A673 (cell line): ENCODE measurements around the gene STX8. TPM values are rescaled to one million over a fixed set of nuclear protein-coding genes. Genes with fewer than 3 reads are reported as not detected.
"Not testable (repeated sequence)": the region's sequence is repeated elsewhere in the genome, so short reads cannot be mapped to it uniquely, and the experiment has no call there.

Experiments
- BruUV-seq: library from RNA; stranded (reverse); fragments of 400-500 nt; replicated peaks from 2 replicates; lab custom pipeline; 2021; lab: Mats Ljungman, UMichigan
- CTCF ChIA-PET: fragments of 300-600 bp; sonication (Branson Sonifier 250); formaldehyde crosslinking; loops from one replicate; lab custom pipeline; 2022; ENCODE audit warnings: antibody characterized with exemption; lab: Charles Lee
- POLR2A ChIA-PET: fragments of 300-600 bp; sonication (Branson Sonifier 250); formaldehyde crosslinking; loops from one replicate; lab custom pipeline; 2022; ENCODE audit warnings: antibody characterized with exemption; ENCODE audit not compliant: low non-redundant PET; lab: Charles Lee
- DNase-seq: peaks from one replicate; pipeline ENCODE4 v3.0.0-alpha.2; 2015; ENCODE audit warnings: low spot score
- H3K27ac ChIP-seq: fragments of 200-600 bp; sonication (generic); 2 replicates; pipeline ENCODE4 v1.5.1; 2016; ENCODE audit warnings: mixed run types, low read depth, mild to moderate bottlenecking, mixed read lengths, antibody characterized with exemption, low read length; ENCODE audit not compliant: poor library complexity, severe bottlenecking
- H3K27me3 ChIP-seq: fragments of 200-600 bp; sonication (generic); replicated peaks from 2 replicates; pipeline ENCODE4 v1.6.1; 2017; ENCODE audit warnings: mixed run types, low read depth, mild to moderate bottlenecking, mixed read lengths, antibody characterized with exemption, low read length; ENCODE audit not compliant: insufficient read depth, poor library complexity
- H3K36me3 ChIP-seq: fragments of 200-600 bp; sonication (generic); 2 replicates; pipeline ENCODE4 v1.6.1; 2016; ENCODE audit warnings: mixed run types, mild to moderate bottlenecking, mixed read lengths, antibody characterized with exemption, low read length; ENCODE audit not compliant: insufficient read depth, poor library complexity, severe bottlenecking
- H3K4me1 ChIP-seq: fragments of 200-600 bp; sonication (generic); 2 replicates; pipeline ENCODE4 v1.6.1; 2017; ENCODE audit warnings: mixed run types, mild to moderate bottlenecking, mixed read lengths, antibody characterized with exemption, low read length; ENCODE audit not compliant: insufficient read depth, poor library complexity, severe bottlenecking
- H3K4me3 ChIP-seq: fragments of 200-600 bp; sonication (generic); 2 replicates; pipeline ENCODE4 v1.5.1; 2016; ENCODE audit warnings: low read depth, mixed run types, mild to moderate bottlenecking, mixed read lengths, low read length; ENCODE audit not compliant: poor library complexity, severe bottlenecking
- H3K9me3 ChIP-seq: fragments of 200-600 bp; sonication (generic); 2 replicates; pipeline ENCODE4 v1.6.1; 2016; ENCODE audit warnings: mixed run types, low read depth, mild to moderate bottlenecking, mixed read lengths, antibody characterized with exemption, low read length; ENCODE audit not compliant: poor library complexity, severe bottlenecking
- CTCF ChIP-seq: fragments of 300-800, 200-600 bp; sonication (generic); conservative IDR thresholded peaks from 2 replicates; pipeline ENCODE4 v1.5.1; 2017; ENCODE audit warnings: low read depth, mild to moderate bottlenecking, antibody characterized with exemption, low read length, moderate library complexity, mixed read lengths
- EZH2 ChIP-seq: fragments of 200-600 bp; sonication (generic); IDR thresholded peaks from 2 replicates; pipeline ENCODE4 v1.6.1; 2017; ENCODE audit warnings: borderline replicate concordance, low read depth, mild to moderate bottlenecking, mixed read lengths, antibody characterized with exemption, low read length; ENCODE audit not compliant: poor library complexity, severe bottlenecking
- intact Hi-C: fragments of 100-400 bp; cut with micrococcal nuclease; formaldehyde crosslinking; loops from one replicate; pipeline ENCODE4 v1.10.0; 2022; ENCODE audit not compliant: unreplicated experiment
- total RNA-seq: library from RNA; stranded (reverse); gene quantifications from 2 replicates; pipeline ENCODE4 v1.2.3, GENCODE V29; 2021

The STX8 gene
- total RNA-seq, 1 experiment from 2014 or later = 51.4 TPM

- CTCF ChIA-PET = no interaction called here
- no peak overlapping the region for H3K27ac ChIP-seq
- TF ChIP-seq CTCF = no peak
- TF ChIP-seq EZH2 = no peak
- no peaks in the 10 kb centered on the region for H3K27me3 ChIP-seq
- H3K9me3 ChIP-seq = no peaks in the 10 kb centered on the region
- no peak overlapping the region for H3K4me3 ChIP-seq
- POLR2A ChIA-PET = no interaction called here
- H3K36me3 ChIP-seq = no peaks in the 10 kb centered on the region
- no TSS peak for BruUV-seq
- DNase-seq = no peak
- intact Hi-C loops = no loop called here
- no peaks in the 10 kb centered on the region for H3K4me1 ChIP-seq
Observed at GRCh38 chr17:9382626-9383025, 193.0 kb downstream of the STX8 start.

GRCh38 chr17:9381068-9381467 lies 194.6 kb downstream of the STX8 start:
- H3K27ac ChIP-seq = no peak overlapping the region
- H3K4me1 ChIP-seq = no peaks in the 10 kb centered on the region
- H3K4me3 ChIP-seq = no peak overlapping the region
- no peaks in the 10 kb centered on the region for H3K36me3 ChIP-seq
- BruUV-seq = no TSS peak
- ChIA-PET CTCF (no interaction called here), POLR2A (no interaction called here)
- DNase-seq = no peak
- no peaks in the 10 kb centered on the region for H3K27me3 ChIP-seq
- H3K9me3 ChIP-seq = no peaks in the 10 kb centered on the region
- intact Hi-C loops = no loop called here
- TF ChIP-seq CTCF (no peak), EZH2 (no peak)

- BruUV-seq = no TSS peak
- no peak for DNase-seq
- Histone ChIP-seq H3K4me3 (no peak overlapping the region), H3K27ac (no peak overlapping the region), H3K27me3 (no peaks in the 10 kb centered on the region), H3K4me1 (no peaks in the 10 kb centered on the region), H3K36me3 (no peaks in the 10 kb centered on the region), H3K9me3 (no peaks in the 10 kb centered on the region)
- TF ChIP-seq EZH2 (no peak), CTCF (no peak)
- POLR2A ChIA-PET = no interaction called here
- intact Hi-C loops = no loop called here
- CTCF ChIA-PET = no interaction called here
Observed at GRCh38 chr17:9380361-9380760, 195.3 kb downstream of the STX8 start.

DNA sequence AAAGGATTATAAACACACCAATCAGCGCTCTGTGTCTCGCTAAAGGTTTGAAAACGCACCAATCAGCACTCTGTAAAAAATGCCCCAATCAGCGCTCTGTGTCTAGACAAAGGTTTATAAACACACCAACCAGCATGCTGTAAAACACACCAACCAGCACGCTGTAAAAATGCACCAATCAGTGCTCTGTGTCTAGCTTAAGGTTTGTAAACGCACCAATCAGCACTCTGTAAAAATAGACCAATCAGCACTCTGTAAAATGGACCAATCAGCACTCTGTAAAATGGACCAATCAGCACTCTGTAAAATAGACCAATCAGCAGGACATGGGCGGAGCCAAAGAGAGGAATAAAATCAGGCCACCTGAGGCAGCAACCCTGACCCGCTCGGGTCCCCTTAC lies 199.4 kb downstream of the STX8 start:
- H3K27ac ChIP-seq, intact Hi-C loops, POLR2A ChIA-PET, H3K27me3 ChIP-seq, H3K9me3 ChIP-seq, CTCF ChIA-PET, H3K4me1 ChIP-seq, H3K36me3 ChIP-seq, DNase-seq, H3K4me3 ChIP-seq, BruUV-seq: not testable (repeated sequence)
